HL-60/S4 treated with retinoic acid at 250 ng/mL for 4 days and 3 days (cell line): ENCODE measurements around the gene CHAF1A.

Experiments used
- in situ Hi-C: fragments of 300-500 bp; cut with MboI; formaldehyde crosslinking; loops from 2 replicates; pipeline ENCODE4 v1.7.0; 2022; ENCODE audit warnings: low sequenced_read_pairs

CHAF1A gene

DNA sequence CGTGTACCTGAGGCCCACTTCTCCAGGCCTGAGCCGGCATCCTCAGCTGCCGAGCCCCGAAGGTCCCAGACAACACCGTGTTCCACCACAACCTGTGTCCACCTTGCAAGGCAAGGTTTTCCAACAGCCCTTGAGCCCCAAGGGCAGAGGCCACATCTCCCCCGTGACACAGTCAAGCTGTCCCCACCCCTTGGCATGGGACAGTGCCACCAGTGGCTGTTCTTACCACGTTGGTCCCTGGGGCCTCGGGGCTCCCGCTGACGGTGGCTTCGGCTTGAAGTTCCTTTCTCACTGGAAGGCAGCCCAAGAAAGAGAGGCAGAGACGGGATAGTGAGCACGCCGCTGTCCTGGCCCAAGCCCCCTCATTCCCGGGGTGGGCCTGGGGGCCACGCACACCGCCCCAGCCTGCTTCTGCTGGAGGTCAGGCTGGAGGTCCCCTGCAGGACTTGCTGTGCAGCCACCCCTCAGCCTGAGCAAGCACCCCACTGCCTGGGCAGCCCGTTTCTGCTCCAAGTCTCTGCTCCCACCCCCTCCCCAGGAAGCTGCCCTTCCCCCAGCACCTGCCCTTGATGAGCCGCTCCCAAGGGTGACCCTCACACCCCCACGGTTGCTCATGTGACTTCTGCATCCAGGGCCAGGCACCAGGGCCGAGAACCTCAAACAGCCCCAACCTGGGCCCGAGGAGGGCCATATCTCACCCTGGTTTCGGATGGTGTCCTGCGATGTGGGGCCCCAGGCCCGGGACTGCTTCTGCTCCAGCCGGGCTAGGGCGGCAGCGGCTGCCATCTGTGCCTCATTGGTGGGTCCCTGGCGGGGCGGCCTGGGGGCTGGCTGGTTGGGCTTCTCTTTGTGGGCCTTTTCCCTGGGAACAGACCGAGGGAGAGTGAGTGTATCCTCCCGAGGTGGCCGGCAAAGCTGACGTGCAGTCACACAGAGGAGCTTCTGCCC, 51.1 kb downstream of the CHAF1A start:
- in situ Hi-C loops, result no loop called here

- in situ Hi-C loops, result no loop called here
These were observed 52.6 kb downstream of the CHAF1A start for GRCh38 chr19:4454747-4455718.

- in situ Hi-C loops, result no loop called here
These were observed 53.5 kb downstream of the CHAF1A start for GRCh38 chr19:4455719-4456475.

GRCh38 chr19:4456476-4456842, 54.0 kb downstream of the CHAF1A start:
- in situ Hi-C loops, result no loop called here

- in situ Hi-C loops, result no loop called here
These were observed 54.6 kb downstream of the CHAF1A start for GRCh38 chr19:4456843-4457653.

DNA sequence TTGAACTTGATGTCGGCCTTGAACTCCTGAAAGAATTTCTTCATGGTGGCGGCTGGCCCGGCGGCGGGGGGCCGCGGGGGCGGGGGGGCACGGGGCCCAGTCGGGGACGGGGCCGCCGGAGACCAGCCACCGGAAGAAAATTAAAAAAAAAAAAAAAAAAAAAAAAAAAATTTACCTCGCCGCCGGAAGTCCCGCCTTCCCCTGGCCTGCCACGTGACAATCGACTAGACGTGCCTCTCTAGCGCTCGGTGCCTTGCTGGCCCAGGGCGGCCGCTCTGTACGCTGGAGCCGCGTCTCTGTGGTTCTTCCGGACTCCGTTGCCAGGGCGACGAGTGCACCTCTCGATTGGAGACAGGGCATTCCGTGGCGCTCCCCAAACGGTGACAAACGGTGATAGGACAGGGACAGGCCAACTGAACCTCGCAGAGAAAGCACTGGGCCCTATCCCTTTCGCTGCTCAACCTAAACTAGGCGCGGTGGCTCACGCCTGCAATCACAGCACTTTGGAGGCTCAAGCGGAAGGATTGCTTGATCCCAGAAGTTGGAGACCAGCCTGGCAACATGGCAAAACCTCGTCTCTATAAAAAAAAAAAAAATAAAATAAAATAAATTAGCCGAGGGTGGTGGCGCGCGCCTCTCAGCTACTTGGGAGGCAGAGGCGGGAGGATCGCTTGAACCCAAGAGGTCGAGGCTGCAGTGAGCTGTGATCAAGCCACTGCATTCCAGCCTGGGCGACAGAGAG, 55.4 kb downstream of the CHAF1A start, which contains the start of gene UBXN6:
UBXN6 (minus strand) TSS at position 141 of the 742 bp plus-strand sequence; CDS start at position 44, 97 bp downstream.
- in situ Hi-C loops, result no loop called here

- in situ Hi-C loops, result no loop called here
These were observed 62.6 kb downstream of the CHAF1A start for GRCh38 chr19:4464815-4465581.

DNA sequence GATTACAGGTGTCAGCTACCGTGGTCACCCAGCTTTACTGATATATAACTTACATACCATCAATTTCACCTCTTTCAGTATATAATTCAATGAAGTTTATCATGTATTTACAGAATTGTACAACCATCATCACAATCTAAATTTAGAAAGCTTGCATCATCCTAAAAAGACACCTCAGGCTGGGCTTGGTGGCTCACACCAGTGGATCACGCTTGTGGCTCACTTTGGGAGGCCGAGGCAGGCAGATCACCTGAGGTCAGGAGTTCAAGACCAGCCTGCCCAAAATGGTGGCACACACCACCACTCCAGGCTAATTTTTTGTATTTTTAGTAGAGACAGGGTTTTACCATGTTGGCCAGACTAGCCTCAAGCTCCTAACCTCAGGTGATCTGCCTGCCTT, 65.4 kb downstream of the CHAF1A start:
- in situ Hi-C loops, result no loop called here

- in situ Hi-C loops, result no loop called here
These were observed 69.1 kb downstream of the CHAF1A start for GRCh38 chr19:4471403-4472173.

DNA sequence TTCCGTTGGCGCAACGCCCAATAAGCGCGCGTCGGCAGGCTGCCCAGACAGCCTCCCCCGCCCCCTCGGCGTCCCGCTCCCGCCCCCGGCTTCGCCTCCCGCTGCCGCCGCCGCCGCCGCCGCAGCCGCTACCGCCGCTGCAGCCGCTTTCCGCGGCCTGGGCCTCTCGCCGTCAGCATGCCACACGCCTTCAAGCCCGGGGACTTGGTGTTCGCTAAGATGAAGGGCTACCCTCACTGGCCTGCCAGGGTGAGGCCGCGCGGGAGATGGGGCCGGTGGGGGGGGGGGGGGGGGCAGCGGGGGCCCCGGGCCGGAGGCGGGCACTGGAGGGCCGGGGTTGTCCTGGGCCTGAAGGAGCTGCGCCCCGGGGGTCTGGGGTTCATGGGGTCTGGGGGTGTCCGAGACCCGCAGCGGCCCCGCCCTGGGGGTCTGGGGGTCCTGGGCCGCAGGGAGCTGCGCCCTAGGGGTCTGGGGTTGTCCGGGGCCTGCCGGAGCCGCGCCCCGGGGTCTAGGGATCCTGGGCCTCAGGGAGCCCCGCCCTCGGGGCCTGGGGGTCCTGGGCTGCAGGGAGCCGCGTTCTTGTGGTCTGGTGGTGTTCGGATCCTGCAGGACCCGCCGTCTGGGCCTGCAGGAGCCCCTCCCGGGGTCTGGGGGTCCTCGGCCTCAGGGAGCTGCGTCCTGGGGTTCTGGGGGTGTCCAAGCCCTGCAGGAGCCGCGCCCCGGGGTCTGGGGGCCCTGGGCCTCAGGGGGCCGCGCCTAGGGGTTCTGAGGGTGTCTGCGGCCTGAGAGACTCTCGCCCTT, 69.9 kb downstream of the CHAF1A start, which contains the start of gene HDGFL2:
HDGFL2 (plus strand) TSS at position 124 of the 801 bp plus-strand sequence; CDS start at position 178, 54 bp downstream.
- in situ Hi-C loops, result no loop called here

GRCh38 chr19:4473011-4473762, 70.7 kb downstream of the CHAF1A start:
- in situ Hi-C loops, result no loop called here

DNA sequence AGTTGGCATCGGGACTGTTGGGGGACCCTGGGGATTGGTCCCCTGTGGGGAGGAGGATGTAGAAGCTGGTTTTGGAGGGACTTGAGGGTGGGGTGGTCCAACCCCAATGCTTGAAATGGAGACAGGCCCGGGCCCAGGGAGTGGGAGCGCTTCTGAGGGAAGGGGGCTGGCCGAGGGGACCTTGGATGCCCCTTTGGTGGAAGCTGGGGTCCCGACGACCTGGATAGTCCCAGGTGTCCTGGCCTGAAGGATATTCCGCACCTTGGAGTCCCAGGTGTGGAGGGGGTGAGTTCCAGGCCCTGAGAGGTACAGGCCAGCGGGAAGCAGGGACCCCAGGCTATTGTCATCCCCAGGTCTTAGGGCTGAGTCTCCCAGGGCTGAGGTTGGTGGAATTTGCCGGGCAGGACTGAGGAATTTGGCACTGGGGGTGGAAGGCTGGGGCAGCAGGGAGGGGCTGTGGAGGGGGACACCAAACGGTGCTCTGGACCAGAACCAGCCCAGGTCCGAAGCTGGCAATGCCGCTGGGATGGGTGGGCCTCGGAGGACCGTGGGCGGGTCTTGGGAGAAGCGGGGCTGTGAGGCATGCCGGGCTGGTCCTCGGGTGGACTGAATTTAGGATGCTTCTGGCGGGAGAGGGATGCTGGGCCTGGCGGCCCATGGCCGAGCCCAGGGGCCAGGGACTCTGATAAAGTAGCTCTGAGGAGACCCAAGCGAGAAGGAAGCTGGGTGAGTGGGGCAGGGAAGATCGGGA, 71.5 kb downstream of the CHAF1A start:
- in situ Hi-C loops, result no loop called here

DNA sequence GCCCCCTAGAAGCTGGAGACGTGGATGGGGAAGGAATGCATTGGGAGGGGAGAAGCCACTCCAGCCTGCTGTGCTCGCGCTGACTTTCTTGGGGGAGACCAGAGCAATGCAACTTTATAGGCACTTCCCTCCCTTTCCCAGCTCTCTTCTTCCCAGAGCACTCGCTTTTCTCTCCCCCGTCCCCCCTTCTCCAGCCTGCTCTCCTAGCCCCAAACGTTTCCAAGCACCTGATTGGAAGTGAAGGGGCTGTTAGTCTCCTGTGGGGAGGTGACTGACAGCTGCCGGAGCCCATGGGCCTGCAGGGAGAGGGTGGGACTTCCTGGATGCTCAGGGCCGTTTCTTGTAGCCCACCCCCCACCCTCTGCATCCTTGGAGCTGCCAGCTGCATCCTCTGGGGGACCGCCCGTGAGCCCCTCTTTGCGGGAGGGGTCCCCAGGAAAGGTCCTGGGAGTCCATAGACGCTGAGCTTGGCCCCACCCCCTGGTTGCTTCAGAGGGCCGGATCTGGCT, 72.1 kb downstream of the CHAF1A start:
- in situ Hi-C loops, result no loop called here

- in situ Hi-C loops, result no loop called here
These were observed 74.8 kb downstream of the CHAF1A start for GRCh38 chr19:4477034-4477801.
